HG03354 (cell line): Measurements from ENCODE around the gene RPL36A.
A peak's percentile ranks its signal among the peaks of the same experiment; 100 is the strongest.

Source experiments
- ATAC-seq: cut with Tn5 transposase; IDR thresholded peaks from one replicate; pipeline ENCODE4 v1.9.1; 2021; ENCODE audit warnings: mild to moderate bottlenecking; ENCODE audit not compliant: unreplicated experiment, poor library complexity, severe bottlenecking

Gene RPL36A

GRCh38 chrX:101390664-101391525 lies at the start of gene RPL36A:
Gene RPL36A (plus strand): TSS chrX:101391011. CDS start chrX:101391044, 33 bp downstream.
- ATAC-seq = peak; percentile 81

GRCh38 chrX:101347859-101348451 lies 42.9 kb upstream of the RPL36A start:
- peak; percentile 15 for ATAC-seq

- peak; percentile 98 for ATAC-seq
These were observed 42.2 kb upstream of the RPL36A start, which contains the start of gene TIMM8A for GRCh38 chrX:101348452-101349192. Gene TIMM8A (minus strand): TSS chrX:101348742. CDS start chrX:101348664, 78 bp downstream.

GRCh38 chrX:101349193-101349562 lies 41.6 kb upstream of the RPL36A start:
- ATAC-seq = no peak

- ATAC-seq = no peak
These were observed 33.5 kb upstream of the RPL36A start for GRCh38 chrX:101357166-101357795.

GRCh38 chrX:101359966-101360365 lies 30.8 kb upstream of the RPL36A start:
- ATAC-seq = no peak

- ATAC-seq = no peak
These were observed 30.4 kb upstream of the RPL36A start for GRCh38 chrX:101360390-101360789.

- no peak for ATAC-seq
These were observed 28.7 kb upstream of the RPL36A start for GRCh38 chrX:101362116-101362515.

GRCh38 chrX:101362757-101363156 lies 28.1 kb upstream of the RPL36A start:
- ATAC-seq = no peak

- no peak for ATAC-seq
These were observed 25.5 kb upstream of the RPL36A start for GRCh38 chrX:101365301-101365795.

- no peak for ATAC-seq
These were observed 22.0 kb upstream of the RPL36A start for GRCh38 chrX:101368800-101369199.

- ATAC-seq = no peak
These were observed 21.1 kb upstream of the RPL36A start for GRCh38 chrX:101369687-101370086.

GRCh38 chrX:101370888-101371504 lies 19.8 kb upstream of the RPL36A start:
- peak; percentile 74 for ATAC-seq

- ATAC-seq = no peak
These were observed 13.3 kb upstream of the RPL36A start for GRCh38 chrX:101377547-101377946.

- peak; percentile 77 for ATAC-seq
These were observed 7.1 kb upstream of the RPL36A start for GRCh38 chrX:101383679-101384205.

- no peak for ATAC-seq
These were observed 5.7 kb upstream of the RPL36A start for GRCh38 chrX:101385026-101385684.

- peak; percentile 69 for ATAC-seq
These were observed 4.8 kb upstream of the RPL36A start, which contains the start of gene BTK for GRCh38 chrX:101385795-101386541. Gene BTK (minus strand): TSS chrX:101386191. CDS start chrX:101375284, 10,907 bp downstream.

- no peak for ATAC-seq
These were observed 4.3 kb upstream of the RPL36A start for GRCh38 chrX:101386542-101386885.
